Measurements from ENCODE around the gene CUEDC1. TPM values are rescaled to one million over a fixed set of nuclear protein-coding genes. Genes with fewer than 3 reads are reported as not detected.

The CUEDC1 gene
- total RNA-seq, 1 experiment from 2014 or later, result 53.5 TPM

GRCh38 chr17:57839571-57839923, 115.7 kb downstream of the CUEDC1 start:
- Histone ChIP-seq H3K36me3 (ENCODE audit: insufficient read depth, low read length, poor library complexity, severe bottlenecking) (peaks cover 34% of the 10 kb centered on the region), H3K27ac (ENCODE audit: low read depth, low read length, poor library complexity, severe bottlenecking) (no peak overlapping the region), H3K9me3 (ENCODE audit: low read depth, low read length, poor library complexity, severe bottlenecking) (no peaks in the 10 kb centered on the region), H3K27me3 (replicated peaks; ENCODE audit: insufficient read depth, low read depth, low read length, poor library complexity) (no peaks in the 10 kb centered on the region), H3K4me3 (ENCODE audit: low read depth, low read length, poor library complexity, severe bottlenecking) (no peak overlapping the region), H3K4me1 (ENCODE audit: insufficient read depth, low read length, poor library complexity, severe bottlenecking) (peaks cover 10% of the 10 kb centered on the region)
- no peak for DNase-seq (ENCODE audit: low spot score)
- ChIA-PET CTCF (no interaction called here), POLR2A (ENCODE audit: low non-redundant PET) (no interaction called here)
- TF ChIP-seq CTCF (conservative IDR thresholded peaks at IDR 0.05; ENCODE audit: low read depth, low read length) (no peak), EZH2 (IDR thresholded peaks at IDR 0.05; ENCODE audit: borderline replicate concordance, low read depth, low read length, poor library complexity, severe bottlenecking) (no peak)
- no TSS peak for BruUV-seq (replicated peaks)
- intact Hi-C loops (cut with micrococcal nuclease; ENCODE audit: unreplicated experiment), result no loop called here

GRCh38 chr17:57838857-57839570, 116.2 kb downstream of the CUEDC1 start:
- no TSS peak for BruUV-seq (replicated peaks)
- Histone ChIP-seq H3K27ac (ENCODE audit: low read depth, low read length, poor library complexity, severe bottlenecking) (no peak overlapping the region), H3K4me3 (ENCODE audit: low read depth, low read length, poor library complexity, severe bottlenecking) (no peak overlapping the region), H3K27me3 (replicated peaks; ENCODE audit: insufficient read depth, low read depth, low read length, poor library complexity) (no peaks in the 10 kb centered on the region), H3K36me3 (ENCODE audit: insufficient read depth, low read length, poor library complexity, severe bottlenecking) (peaks cover 34% of the 10 kb centered on the region), H3K4me1 (ENCODE audit: insufficient read depth, low read length, poor library complexity, severe bottlenecking) (peaks cover 9% of the 10 kb centered on the region), H3K9me3 (ENCODE audit: low read depth, low read length, poor library complexity, severe bottlenecking) (no peaks in the 10 kb centered on the region)
- ChIA-PET POLR2A (ENCODE audit: low non-redundant PET) (interaction anchor here (0.6 kb wide), 1 partner anchor 313 kb away, joined by 3 read pairs; no protein-coding TSS in a partner anchor), CTCF (no interaction called here)
- TF ChIP-seq EZH2 (IDR thresholded peaks at IDR 0.05; ENCODE audit: borderline replicate concordance, low read depth, low read length, poor library complexity, severe bottlenecking), result no peak
- intact Hi-C loops (cut with micrococcal nuclease; ENCODE audit: unreplicated experiment), result no loop called here
- no peak for DNase-seq (ENCODE audit: low spot score)

- TF ChIP-seq CTCF (conservative IDR thresholded peaks at IDR 0.05; ENCODE audit: low read depth, low read length) (no peak), EZH2 (IDR thresholded peaks at IDR 0.05; ENCODE audit: borderline replicate concordance, low read depth, low read length, poor library complexity, severe bottlenecking) (no peak)
- DNase-seq (ENCODE audit: low spot score), result no peak
- Histone ChIP-seq H3K27ac (ENCODE audit: low read depth, low read length, poor library complexity, severe bottlenecking) (no peak overlapping the region), H3K4me1 (ENCODE audit: insufficient read depth, low read length, poor library complexity, severe bottlenecking) (peaks cover 3% of the 10 kb centered on the region), H3K36me3 (ENCODE audit: insufficient read depth, low read length, poor library complexity, severe bottlenecking) (peaks cover 31% of the 10 kb centered on the region), H3K27me3 (replicated peaks; ENCODE audit: insufficient read depth, low read depth, low read length, poor library complexity) (no peaks in the 10 kb centered on the region), H3K9me3 (ENCODE audit: low read depth, low read length, poor library complexity, severe bottlenecking) (no peaks in the 10 kb centered on the region), H3K4me3 (ENCODE audit: low read depth, low read length, poor library complexity, severe bottlenecking) (no peak overlapping the region)
- intact Hi-C loops (cut with micrococcal nuclease; ENCODE audit: unreplicated experiment), result no loop called here
- BruUV-seq (replicated peaks), result no TSS peak
- CTCF ChIA-PET, result no interaction called here
- POLR2A ChIA-PET (ENCODE audit: low non-redundant PET), result no interaction called here
Measured at GRCh38 chr17:57838453-57838852, 116.8 kb downstream of the CUEDC1 start.
